HG02798 (cell line): ENCODE measurements around the gene CBLN4.

Experiments
- ATAC-seq: cut with Tn5 transposase; IDR thresholded peaks from one replicate; pipeline ENCODE4 v1.9.1; 2021; ENCODE audit warnings: mild to moderate bottlenecking; ENCODE audit not compliant: unreplicated experiment, poor library complexity

CBLN4 gene

GRCh38 chr20:55947701-55948100 is 57.6 kb downstream of the CBLN4 start:
- ATAC-seq = no peak
